GM06990 (cell line): ENCODE results near the gene SEMA3E.
"Not testable (repeated sequence)": the region's sequence is repeated elsewhere in the genome, so short reads cannot be mapped to it uniquely, and the experiment has no call there.

Experiments used
- DNase-seq: peaks from one replicate; pipeline ENCODE4 v3.0.0-alpha.2; 2011; ENCODE audit not compliant: insufficient read length; ENCODE audit errors: extremely low read depth
- H3K27me3 ChIP-seq: replicated peaks from 2 replicates; pipeline ENCODE4 v1.6.0; 2011; ENCODE audit warnings: low read length; ENCODE audit not compliant: control insufficient read depth, insufficient read depth
- H3K36me3 ChIP-seq: 2 replicates; pipeline ENCODE4 v1.5.1; 2011; ENCODE audit warnings: low read length; ENCODE audit not compliant: control insufficient read depth, insufficient read depth
- H3K4me3 ChIP-seq: replicated peaks from 2 replicates; pipeline ENCODE4 v1.5.1; 2011; ENCODE audit warnings: low read depth, mild to moderate bottlenecking, control low read depth, low read length
- TF ChIP-seq, protein P1 (sequence below): IDR thresholded peaks from 2 replicates; pipeline ENCODE4 v1.5.1; 2011; ENCODE audit warnings: low read length, control low read depth, mild to moderate bottlenecking, inconsistent platforms; ENCODE audit not compliant: insufficient read depth, poor library complexity, severe bottlenecking

The SEMA3E gene

DNA sequence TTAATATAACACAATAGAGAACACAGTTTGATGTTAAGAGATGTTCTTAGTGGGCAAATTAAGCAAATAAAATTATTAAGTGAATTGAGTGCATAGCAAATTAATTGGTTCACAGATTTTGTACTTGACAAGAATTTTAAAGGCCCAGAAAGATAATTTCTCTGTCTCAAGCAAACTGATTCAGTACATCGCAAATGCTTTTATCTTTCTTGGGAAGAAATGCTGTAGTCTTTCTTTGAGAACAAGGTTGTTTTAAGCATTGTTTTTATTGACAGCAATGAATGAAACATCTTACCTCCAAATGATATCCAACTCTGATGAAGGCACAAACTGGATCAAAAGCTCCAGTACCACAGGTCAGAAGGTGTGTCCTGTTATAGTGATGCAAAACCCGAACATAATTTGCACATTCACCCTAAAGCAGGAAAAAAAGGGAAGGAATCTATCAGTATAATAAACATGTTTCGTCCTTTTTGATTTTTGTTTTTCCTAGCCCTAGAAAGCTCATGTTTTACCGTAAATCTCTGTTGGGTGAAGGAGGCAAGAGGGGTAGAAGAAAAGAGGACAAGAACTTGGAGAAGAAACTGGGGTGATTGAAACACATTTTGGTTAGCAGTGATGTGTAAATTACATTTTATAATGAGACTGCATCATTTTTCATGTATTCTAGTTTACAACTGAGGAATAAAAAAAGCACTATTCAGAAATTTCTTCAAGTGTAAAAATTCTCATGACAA is 182.6 kb downstream of the SEMA3E start:
- TF ChIP-seq, protein P1, sequence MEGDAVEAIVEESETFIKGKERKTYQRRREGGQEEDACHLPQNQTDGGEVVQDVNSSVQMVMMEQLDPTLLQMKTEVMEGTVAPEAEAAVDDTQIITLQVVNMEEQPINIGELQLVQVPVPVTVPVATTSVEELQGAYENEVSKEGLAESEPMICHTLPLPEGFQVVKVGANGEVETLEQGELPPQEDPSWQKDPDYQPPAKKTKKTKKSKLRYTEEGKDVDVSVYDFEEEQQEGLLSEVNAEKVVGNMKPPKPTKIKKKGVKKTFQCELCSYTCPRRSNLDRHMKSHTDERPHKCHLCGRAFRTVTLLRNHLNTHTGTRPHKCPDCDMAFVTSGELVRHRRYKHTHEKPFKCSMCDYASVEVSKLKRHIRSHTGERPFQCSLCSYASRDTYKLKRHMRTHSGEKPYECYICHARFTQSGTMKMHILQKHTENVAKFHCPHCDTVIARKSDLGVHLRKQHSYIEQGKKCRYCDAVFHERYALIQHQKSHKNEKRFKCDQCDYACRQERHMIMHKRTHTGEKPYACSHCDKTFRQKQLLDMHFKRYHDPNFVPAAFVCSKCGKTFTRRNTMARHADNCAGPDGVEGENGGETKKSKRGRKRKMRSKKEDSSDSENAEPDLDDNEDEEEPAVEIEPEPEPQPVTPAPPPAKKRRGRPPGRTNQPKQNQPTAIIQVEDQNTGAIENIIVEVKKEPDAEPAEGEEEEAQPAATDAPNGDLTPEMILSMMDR: no peak
- H3K4me3 ChIP-seq: no peak overlapping the region
- no peaks in the 10 kb centered on the region for H3K36me3 ChIP-seq
- no peaks in the 10 kb centered on the region for H3K27me3 ChIP-seq
- DNase-seq: no peak

GRCh38 chr7:83465643-83466042 is 183.3 kb downstream of the SEMA3E start:
- TF ChIP-seq, protein P1: no peak
- H3K27me3 ChIP-seq: no peaks in the 10 kb centered on the region
- H3K4me3 ChIP-seq: no peak overlapping the region
- no peaks in the 10 kb centered on the region for H3K36me3 ChIP-seq
- no peak for DNase-seq

DNA sequence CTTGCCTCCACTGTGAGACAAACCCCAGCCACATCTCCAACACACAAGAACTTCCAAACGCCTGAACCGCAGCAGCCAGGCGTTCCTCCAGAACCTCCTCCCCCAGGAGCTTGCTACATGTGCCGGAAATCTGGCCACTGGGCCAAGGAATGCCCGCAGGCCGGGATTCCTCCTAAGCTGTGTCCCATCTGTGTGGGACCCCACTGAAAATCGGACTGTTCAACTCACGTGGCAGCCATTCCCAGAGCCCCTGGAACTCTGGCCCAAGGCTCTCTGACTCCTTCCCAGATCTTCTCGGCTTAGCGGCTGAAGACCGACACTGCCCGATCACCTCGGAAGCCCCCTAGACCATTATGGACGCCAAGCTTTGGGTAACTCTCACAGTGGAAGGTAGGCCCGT is 187.1 kb downstream of the SEMA3E start:
- not testable (repeated sequence) for DNase-seq, H3K4me3 ChIP-seq, H3K36me3 ChIP-seq, H3K27me3 ChIP-seq

- H3K36me3 ChIP-seq, H3K4me3 ChIP-seq, H3K27me3 ChIP-seq, DNase-seq: not testable (repeated sequence)
Observed at GRCh38 chr7:83459930-83460653, 188.8 kb downstream of the SEMA3E start.

DNA sequence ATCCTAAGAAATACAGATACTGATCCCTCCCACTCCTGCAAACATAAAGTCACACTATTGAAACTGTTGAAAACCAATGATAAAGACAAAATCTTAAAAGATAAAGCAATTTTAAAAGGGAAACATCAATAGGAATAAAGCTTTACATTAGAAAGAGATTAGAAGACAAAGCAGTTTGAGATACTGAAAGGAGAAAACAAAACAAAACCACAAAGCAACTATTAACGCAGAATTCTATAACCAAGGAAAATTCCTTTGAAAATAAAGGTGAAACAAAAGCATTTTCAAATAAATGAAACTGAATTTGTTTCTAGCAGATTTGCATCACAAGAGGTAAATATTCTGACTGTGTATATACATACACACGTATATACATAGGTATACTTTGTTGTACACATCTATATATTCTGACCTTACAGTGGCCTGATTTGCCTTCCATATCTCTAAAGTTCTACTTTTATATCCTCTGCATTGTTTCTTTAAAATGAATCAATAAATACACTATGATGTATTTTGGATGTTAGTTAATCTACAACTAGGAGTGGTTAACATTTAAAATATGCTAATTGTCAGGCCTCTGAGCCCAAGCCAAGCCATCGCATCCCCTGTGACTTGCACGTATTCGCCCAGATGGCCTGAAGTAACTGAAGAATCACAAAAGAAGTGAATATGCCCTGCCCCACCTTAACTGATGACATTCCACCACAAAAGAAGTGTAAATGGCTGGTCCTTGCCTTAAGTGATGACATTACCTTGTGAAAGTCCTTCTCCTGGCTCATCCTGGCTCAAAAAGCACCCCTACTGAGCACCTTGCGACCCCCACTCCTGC is 189.6 kb downstream of the SEMA3E start:
- DNase-seq, H3K4me3 ChIP-seq, H3K36me3 ChIP-seq, H3K27me3 ChIP-seq: not testable (repeated sequence)

DNA sequence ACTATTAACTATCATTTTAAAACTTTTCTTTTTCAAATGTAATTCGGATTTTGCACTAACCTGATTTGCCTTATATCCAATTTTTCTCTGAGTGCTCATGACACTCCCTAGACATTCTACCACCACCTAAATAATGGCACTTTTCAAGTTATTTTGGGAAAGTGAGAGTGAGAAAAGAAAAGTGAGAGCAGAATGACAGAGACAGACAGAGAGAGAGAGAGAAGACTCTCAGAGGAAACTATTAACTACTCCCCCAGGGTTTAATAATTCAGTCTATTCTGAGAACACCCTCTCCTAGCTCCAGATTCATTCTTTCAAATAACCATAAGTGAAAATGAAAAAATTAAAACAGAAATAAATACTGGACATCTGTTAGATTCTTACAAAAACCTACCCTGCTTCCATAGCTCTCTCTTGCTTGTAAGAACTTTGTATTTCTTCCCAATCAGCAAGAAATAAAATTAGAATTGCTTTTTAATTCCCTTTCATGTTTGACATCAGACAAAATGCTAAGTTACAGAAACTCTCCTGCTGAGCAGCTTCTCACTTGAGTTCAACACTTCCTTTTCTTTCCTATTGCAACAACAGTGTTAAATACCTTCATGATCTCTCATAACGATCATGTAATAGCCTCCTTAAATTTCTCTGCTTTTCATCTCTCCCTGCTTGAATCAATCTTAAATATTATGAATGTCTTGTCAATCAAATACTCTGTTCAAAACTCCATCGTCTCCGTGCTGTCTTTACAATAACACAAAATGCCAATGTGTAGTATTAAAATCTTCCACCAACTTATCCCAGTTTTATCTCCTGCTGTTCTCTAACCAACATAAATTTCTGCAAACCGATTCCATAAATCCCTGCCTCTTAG is 191.7 kb downstream of the SEMA3E start:
- Histone ChIP-seq H3K27me3 (no peaks in the 10 kb centered on the region), H3K36me3 (no peaks in the 10 kb centered on the region), H3K4me3 (no peak overlapping the region)
- TF ChIP-seq, protein P1: no peak
- no peak for DNase-seq
